ENCODE results near the gene RHBDF1. TPM values are rescaled to one million over a fixed set of nuclear protein-coding genes. Genes with fewer than 3 reads are reported as not detected.

RHBDF1 gene
- total and polyA plus RNA-seq, 2 of the 13 experiments (the other 11 are each of a cell fraction or from before 2014, with no cell fraction given), result 5.4 to 26.9 TPM

GRCh38 chr16:65745-66144 lies 6.7 kb downstream of the RHBDF1 start (continued):
- TF ChIP-seq ZNF616 (CRISPR knock-in tag; IDR thresholded peaks at IDR 0.05; ENCODE audit: low read depth), result no peak
- TF ChIP-seq IKZF4 (CRISPR knock-in tag; IDR thresholded peaks at IDR 0.05; ENCODE audit: borderline replicate concordance, low read depth, not compliant biosample characterization), result no peak
- TF ChIP-seq GATAD2A (CRISPR knock-in tag; IDR thresholded peaks at IDR 0.05), result peak; percentile 47; the same call in 1 of the 2 replicates
- peak; percentile 28; the same call in 1 of the 2 replicates for TF ChIP-seq TRAFD1 (CRISPR knock-in tag; IDR thresholded peaks at IDR 0.05; ENCODE audit: borderline replicate concordance)
- TF ChIP-seq ZBTB7B (CRISPR knock-in tag; IDR thresholded peaks at IDR 0.05), result peak; percentile 33; the same call in 1 of the 2 replicates
- no peak; the same call in 1 of the 2 replicates for TF ChIP-seq FOXO1 (CRISPR knock-in tag; IDR thresholded peaks at IDR 0.05)
- no peak for TF ChIP-seq SKI (IDR thresholded peaks at IDR 0.05; ENCODE audit: partially characterized antibody)
- TF ChIP-seq IRF9 (CRISPR knock-in tag; IDR thresholded peaks at IDR 0.05; ENCODE audit: borderline replicate concordance), result peak; percentile 75
- TF ChIP-seq SALL2 (CRISPR knock-in tag; IDR thresholded peaks at IDR 0.05), result peak; percentile 59; the same call in 1 of the 2 replicates
- 0 out of 2 replicates have a peak, but pooled peaks have one; percentile 17 for TF ChIP-seq PHF8 (CRISPR knock-in tag; IDR thresholded peaks at IDR 0.05)
- TF ChIP-seq DMAP1 (CRISPR knock-in tag; IDR thresholded peaks at IDR 0.05), result no peak
- no peak for TF ChIP-seq RBM39 (IDR thresholded peaks at IDR 0.05; ENCODE audit: low read depth, low read length, poor library complexity, severe bottlenecking)
- peak; percentile 56; the same call in 1 of the 2 replicates for TF ChIP-seq ZBED4 (CRISPR knock-in tag; IDR thresholded peaks at IDR 0.05; ENCODE audit: borderline replicate concordance)
- 0 out of 2 replicates have a peak, but pooled peaks have one; percentile 35 for TF ChIP-seq POGK (CRISPR knock-in tag; conservative IDR thresholded peaks at IDR 0.05)
- TF ChIP-seq KDM2A (CRISPR knock-in tag; IDR thresholded peaks at IDR 0.05; ENCODE audit: borderline replicate concordance, low read depth), result peak; percentile 82
- no peak for TF ChIP-seq RNF219 (CRISPR knock-in tag; IDR thresholded peaks at IDR 0.05)

Measured in HepG2 (cell line).